Sigmoid colon (tissue), 4 donors: ENCODE results near the gene AK5.

Source experiments
- CTCF ChIP-seq, 4 experiments: fragments of 450-650 bp in 3 of 4; fragments of 200-600 bp in 1 of 4; IDR thresholded peaks; one replicate each; pipeline ENCODE4 v1.5.1; 2016 to 2019; ENCODE audit warnings: antibody characterized with exemption in 4 of 4, mild to moderate bottlenecking in 3 of 4, moderate library complexity in 2 of 4
- EP300 ChIP-seq, 4 donors: sonication (generic); formaldehyde crosslinking; IDR thresholded peaks; one replicate each; pipeline ENCODE4 v1.6.1; 2017; ENCODE audit warnings: antibody characterized with exemption in 4 of 4
- POLR2A ChIP-seq, 2 donors: fragments of 450-650 bp; IDR thresholded peaks; one replicate each; pipeline ENCODE4 v1.6.1; 2016; ENCODE audit warnings: antibody characterized with exemption in 2 of 2, mild to moderate bottlenecking in 2 of 2, moderate library complexity in 2 of 2
- POLR2AphosphoS5 ChIP-seq, 4 donors: sonication (generic); formaldehyde crosslinking; IDR thresholded peaks; one replicate each; pipeline ENCODE4 v1.6.1; 2017; ENCODE audit warnings: antibody characterized with exemption in 4 of 4

- TF ChIP-seq CTCF (IDR thresholded peaks at IDR 0.05) (no peak), POLR2A (IDR thresholded peaks at IDR 0.05) (no peak), EP300 (IDR thresholded peaks at IDR 0.05) (no peak), POLR2AphosphoS5 (IDR thresholded peaks at IDR 0.05) (no peak)
Observed at GRCh38 chr1:77388661-77389060, 106.8 kb downstream of the AK5 start.
